Activated CD4-positive, alpha-beta T cell treated with anti-CD3 and anti-CD28 coated beads, Interleukin-2, amount 10 ng/mL, durations not matched to agents 7 days and 5 days (primary cell): Measurements from ENCODE around the gene CNTN3. TPM values are rescaled to one million over a fixed set of nuclear protein-coding genes. Genes with fewer than 3 reads are reported as not detected.

ENCODE experiments used
- CTCF ChIA-PET: fragments of 350-600 bp; sonication (Branson Sonifier 250); formaldehyde crosslinking; loops from one replicate; lab custom pipeline; 2021; ENCODE audit warnings: antibody characterized with exemption; lab: Charles Lee
- POLR2A ChIA-PET: fragments of 350-600 bp; sonication (Branson Sonifier 250); formaldehyde crosslinking; loops from one replicate; lab custom pipeline; 2021; ENCODE audit warnings: antibody characterized with exemption; lab: Charles Lee
- DNase-seq: peaks from one replicate; pipeline ENCODE4 v3.0.0-alpha.2; 2020
- H3K27ac Mint-ChIP-seq: one replicate; pipeline ENCODE4 v1.8.0; 2021; ENCODE audit warnings: mild to moderate bottlenecking, moderate library complexity, mixed read lengths
- H3K27me3 Mint-ChIP-seq: one replicate; pipeline ENCODE4 v1.8.0; 2021; ENCODE audit warnings: mixed read lengths
- H3K36me3 Mint-ChIP-seq: one replicate; pipeline ENCODE4 v1.8.0; 2021; ENCODE audit warnings: low read depth, mixed read lengths
- H3K4me1 Mint-ChIP-seq: one replicate; pipeline ENCODE4 v1.8.0; 2021; ENCODE audit warnings: mixed read lengths
- H3K4me3 Mint-ChIP-seq: one replicate; pipeline ENCODE4 v1.8.0; 2021; ENCODE audit warnings: mild to moderate bottlenecking, moderate library complexity, mixed read lengths
- H3K9me3 Mint-ChIP-seq: one replicate; pipeline ENCODE4 v1.8.0; 2021; ENCODE audit warnings: mixed read lengths
- total RNA-seq, 2 experiments: library from RNA; stranded (reverse); gene quantifications; one replicate each; pipeline ENCODE4 v1.2.3, GENCODE V29; 2021

The CNTN3 gene
- not detected for total RNA-seq

GRCh38 chr3:74614107-74614967, at the start of gene CNTN3:
CNTN3 (minus strand) TSS chr3:74614659; CDS start chr3:74521112, 93,547 bp downstream.
- Mint-ChIP-seq H3K4me1 (no peaks in the 10 kb centered on the region), H3K9me3 (no peaks in the 10 kb centered on the region), H3K4me3 (no peak within 1 kb of the TSS), H3K27me3 (peaks cover 7% of the 10 kb centered on the region), H3K27ac (no peak within 1 kb of the TSS), H3K36me3 (no peaks in the 10 kb centered on the region)
- POLR2A ChIA-PET, result no interaction called here
- CTCF ChIA-PET, result no interaction called here
- DNase-seq, result no peak

- no peak for DNase-seq
- Mint-ChIP-seq H3K4me3 (no peak overlapping the region), H3K27ac (no peak overlapping the region), H3K36me3 (no peaks in the 10 kb centered on the region), H3K4me1 (no peaks in the 10 kb centered on the region), H3K9me3 (peaks cover 5% of the 10 kb centered on the region), H3K27me3 (no peaks in the 10 kb centered on the region)
- POLR2A ChIA-PET, result no interaction called here
- CTCF ChIA-PET, result interaction anchor here (0.6 kb wide), 1 partner anchor 804 kb away, joined by 6 read pairs; no protein-coding TSS in a partner anchor
Measured at GRCh38 chr3:74663178-74663577, 48.7 kb upstream of the CNTN3 start.

GRCh38 chr3:74661672-74662071, 47.2 kb upstream of the CNTN3 start:
- H3K4me3 Mint-ChIP-seq, result no peak overlapping the region
- ChIA-PET CTCF (no interaction called here), POLR2A (no interaction called here)
- H3K27me3 Mint-ChIP-seq, result no peaks in the 10 kb centered on the region
- H3K36me3 Mint-ChIP-seq, result no peaks in the 10 kb centered on the region
- H3K4me1 Mint-ChIP-seq, result no peaks in the 10 kb centered on the region
- no peak overlapping the region for H3K27ac Mint-ChIP-seq
- no peak for DNase-seq
- H3K9me3 Mint-ChIP-seq, result no peaks in the 10 kb centered on the region

GRCh38 chr3:74651885-74652284, 37.4 kb upstream of the CNTN3 start:
- no peak overlapping the region for H3K27ac Mint-ChIP-seq

GRCh38 chr3:74651292-74651691, 36.8 kb upstream of the CNTN3 start:
- H3K4me3 Mint-ChIP-seq, result no peak overlapping the region
- CTCF ChIA-PET, result no interaction called here
- POLR2A ChIA-PET, result no interaction called here

More at GRCh38 chr3:74651885-74652284, 37.4 kb upstream of the CNTN3 start:
- H3K36me3 Mint-ChIP-seq, result no peaks in the 10 kb centered on the region
- H3K4me3 Mint-ChIP-seq, result no peak overlapping the region
- H3K27me3 Mint-ChIP-seq, result no peaks in the 10 kb centered on the region
- H3K4me1 Mint-ChIP-seq, result no peaks in the 10 kb centered on the region
- H3K9me3 Mint-ChIP-seq, result peaks cover 5% of the 10 kb centered on the region
- POLR2A ChIA-PET, result no interaction called here
- no peak for DNase-seq
- CTCF ChIA-PET, result no interaction called here

GRCh38 chr3:74648107-74648506, 33.6 kb upstream of the CNTN3 start:
- Mint-ChIP-seq H3K4me3 (no peak overlapping the region), H3K27ac (no peak overlapping the region), H3K9me3 (peaks cover 8% of the 10 kb centered on the region), H3K4me1 (no peaks in the 10 kb centered on the region), H3K36me3 (no peaks in the 10 kb centered on the region), H3K27me3 (no peaks in the 10 kb centered on the region)
- ChIA-PET CTCF (no interaction called here), POLR2A (no interaction called here)
- no peak for DNase-seq

More at GRCh38 chr3:74651292-74651691, 36.8 kb upstream of the CNTN3 start:
- Mint-ChIP-seq H3K4me1 (no peaks in the 10 kb centered on the region), H3K36me3 (no peaks in the 10 kb centered on the region), H3K27me3 (no peaks in the 10 kb centered on the region), H3K9me3 (peaks cover 5% of the 10 kb centered on the region), H3K27ac (no peak overlapping the region)
- no peak for DNase-seq

GRCh38 chr3:74646094-74646493, 31.6 kb upstream of the CNTN3 start:
- peaks cover 8% of the 10 kb centered on the region for H3K9me3 Mint-ChIP-seq
- no peak overlapping the region for H3K27ac Mint-ChIP-seq
- no peaks in the 10 kb centered on the region for H3K4me1 Mint-ChIP-seq
- ChIA-PET CTCF (no interaction called here), POLR2A (no interaction called here)
- no peaks in the 10 kb centered on the region for H3K27me3 Mint-ChIP-seq
- no peak for DNase-seq
- no peaks in the 10 kb centered on the region for H3K36me3 Mint-ChIP-seq
- no peak overlapping the region for H3K4me3 Mint-ChIP-seq

- H3K36me3 Mint-ChIP-seq, result no peaks in the 10 kb centered on the region
- ChIA-PET POLR2A (no interaction called here), CTCF (no interaction called here)
- H3K27ac Mint-ChIP-seq, result no peak overlapping the region
- no peak for DNase-seq
- no peaks in the 10 kb centered on the region for H3K27me3 Mint-ChIP-seq
- H3K4me3 Mint-ChIP-seq, result no peak overlapping the region
- H3K4me1 Mint-ChIP-seq, result no peaks in the 10 kb centered on the region
- peaks cover 6% of the 10 kb centered on the region for H3K9me3 Mint-ChIP-seq
Measured at GRCh38 chr3:74643636-74644035, 29.2 kb upstream of the CNTN3 start.

GRCh38 chr3:74642876-74643275, 28.4 kb upstream of the CNTN3 start:
- DNase-seq, result no peak
- POLR2A ChIA-PET, result no interaction called here
- H3K36me3 Mint-ChIP-seq, result no peaks in the 10 kb centered on the region
- H3K27ac Mint-ChIP-seq, result no peak overlapping the region
- H3K9me3 Mint-ChIP-seq, result peaks cover 3% of the 10 kb centered on the region
- no peaks in the 10 kb centered on the region for H3K4me1 Mint-ChIP-seq
- no peak overlapping the region for H3K4me3 Mint-ChIP-seq
- CTCF ChIA-PET, result no interaction called here
- no peaks in the 10 kb centered on the region for H3K27me3 Mint-ChIP-seq

GRCh38 chr3:74640211-74640610, 25.8 kb upstream of the CNTN3 start:
- no peak for DNase-seq
- no peaks in the 10 kb centered on the region for H3K36me3 Mint-ChIP-seq
- POLR2A ChIA-PET, result no interaction called here
- CTCF ChIA-PET, result no interaction called here
- peaks cover 3% of the 10 kb centered on the region for H3K9me3 Mint-ChIP-seq
- no peak overlapping the region for H3K27ac Mint-ChIP-seq
- H3K27me3 Mint-ChIP-seq, result no peaks in the 10 kb centered on the region
- no peak overlapping the region for H3K4me3 Mint-ChIP-seq
- no peaks in the 10 kb centered on the region for H3K4me1 Mint-ChIP-seq

- H3K27me3 Mint-ChIP-seq, result no peaks in the 10 kb centered on the region
- ChIA-PET CTCF (no interaction called here), POLR2A (no interaction called here)
- no peak for DNase-seq
- no peak overlapping the region for H3K27ac Mint-ChIP-seq
- H3K9me3 Mint-ChIP-seq, result peaks cover 3% of the 10 kb centered on the region
- no peaks in the 10 kb centered on the region for H3K4me1 Mint-ChIP-seq
- no peak overlapping the region for H3K4me3 Mint-ChIP-seq
- H3K36me3 Mint-ChIP-seq, result no peaks in the 10 kb centered on the region
Measured at GRCh38 chr3:74639681-74640080, 25.2 kb upstream of the CNTN3 start.

- DNase-seq, result no peak
- CTCF ChIA-PET, result no interaction called here
- POLR2A ChIA-PET, result no interaction called here
- H3K27me3 Mint-ChIP-seq, result no peaks in the 10 kb centered on the region
- H3K9me3 Mint-ChIP-seq, result peaks cover 1% of the 10 kb centered on the region
- H3K4me1 Mint-ChIP-seq, result no peaks in the 10 kb centered on the region
- H3K36me3 Mint-ChIP-seq, result no peaks in the 10 kb centered on the region
- no peak overlapping the region for H3K4me3 Mint-ChIP-seq
- H3K27ac Mint-ChIP-seq, result no peak overlapping the region
Measured at GRCh38 chr3:74636981-74637380, 22.5 kb upstream of the CNTN3 start.

- CTCF ChIA-PET, result no interaction called here
- no peak for DNase-seq
- peaks cover 1% of the 10 kb centered on the region for H3K9me3 Mint-ChIP-seq
- H3K27me3 Mint-ChIP-seq, result no peaks in the 10 kb centered on the region
- no peak overlapping the region for H3K4me3 Mint-ChIP-seq
- no peaks in the 10 kb centered on the region for H3K4me1 Mint-ChIP-seq
- H3K36me3 Mint-ChIP-seq, result no peaks in the 10 kb centered on the region
- POLR2A ChIA-PET, result no interaction called here
- no peak overlapping the region for H3K27ac Mint-ChIP-seq
Measured at GRCh38 chr3:74633021-74633420, 18.6 kb upstream of the CNTN3 start.
